ENCODE measurements around the gene SYNGAP1.
"Not testable (repeated sequence)": the region's sequence is repeated elsewhere in the genome, so short reads cannot be mapped to it uniquely, and the experiment has no call there.

SYNGAP1 gene

DNA sequence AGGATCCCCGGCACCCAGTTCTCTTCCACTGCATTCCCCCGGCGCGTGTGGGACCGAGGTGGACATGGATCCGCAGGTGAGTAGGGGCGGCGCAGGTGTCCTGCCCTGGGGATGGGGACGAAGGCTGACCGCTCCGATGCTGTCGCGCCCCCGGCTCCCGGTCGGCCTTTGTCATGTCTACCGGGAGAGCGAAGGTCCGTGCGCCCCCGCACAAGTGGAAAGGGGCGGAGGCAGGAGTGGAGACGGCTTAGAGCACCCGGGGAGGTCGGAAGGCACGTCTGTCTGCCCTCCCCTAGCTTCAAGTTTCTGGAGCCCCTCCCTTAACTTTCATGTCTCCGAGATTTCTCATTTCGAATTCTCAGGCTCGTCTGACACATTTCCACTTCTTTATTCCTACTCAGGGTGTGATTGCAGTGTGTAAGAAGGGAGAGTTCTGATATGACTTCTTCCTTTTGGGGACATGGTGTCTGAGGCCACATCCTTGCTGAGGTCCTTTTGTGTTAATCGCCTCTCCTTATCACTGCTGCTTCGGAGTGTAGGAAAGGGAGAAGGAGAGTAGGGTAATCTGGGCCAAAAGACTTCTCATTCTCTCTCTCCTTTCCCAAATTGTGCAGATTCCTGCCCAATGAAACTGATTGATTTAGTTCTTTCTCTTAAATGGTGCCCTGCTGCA, 27.8 kb upstream of the SYNGAP1 start:
- Histone ChIP-seq H3K4me2 (ENCODE audit: low read length) (peak overlapping the region; percentile 79), H2AFZ (peak overlapping the region; percentile 71), H3K36me3 (ENCODE audit: control insufficient read depth, insufficient read depth, low read length) (no peaks in the 10 kb centered on the region), H3K27ac (peak overlapping the region; percentile 94), H3K27me3 (ENCODE audit: control insufficient read depth, insufficient read depth, low read length) (no peaks in the 10 kb centered on the region), H3K4me1 (peaks cover 12% of the 10 kb centered on the region), H3K9me3 (ENCODE audit: control insufficient read depth, low read length) (no peaks in the 10 kb centered on the region), H3K4me3 (ENCODE audit: low read depth, low read length) (peak overlapping the region; percentile 47), H3K79me2 (no peaks in the 10 kb centered on the region), H3K9ac (no peak overlapping the region)
- TF ChIP-seq, protein P1, sequence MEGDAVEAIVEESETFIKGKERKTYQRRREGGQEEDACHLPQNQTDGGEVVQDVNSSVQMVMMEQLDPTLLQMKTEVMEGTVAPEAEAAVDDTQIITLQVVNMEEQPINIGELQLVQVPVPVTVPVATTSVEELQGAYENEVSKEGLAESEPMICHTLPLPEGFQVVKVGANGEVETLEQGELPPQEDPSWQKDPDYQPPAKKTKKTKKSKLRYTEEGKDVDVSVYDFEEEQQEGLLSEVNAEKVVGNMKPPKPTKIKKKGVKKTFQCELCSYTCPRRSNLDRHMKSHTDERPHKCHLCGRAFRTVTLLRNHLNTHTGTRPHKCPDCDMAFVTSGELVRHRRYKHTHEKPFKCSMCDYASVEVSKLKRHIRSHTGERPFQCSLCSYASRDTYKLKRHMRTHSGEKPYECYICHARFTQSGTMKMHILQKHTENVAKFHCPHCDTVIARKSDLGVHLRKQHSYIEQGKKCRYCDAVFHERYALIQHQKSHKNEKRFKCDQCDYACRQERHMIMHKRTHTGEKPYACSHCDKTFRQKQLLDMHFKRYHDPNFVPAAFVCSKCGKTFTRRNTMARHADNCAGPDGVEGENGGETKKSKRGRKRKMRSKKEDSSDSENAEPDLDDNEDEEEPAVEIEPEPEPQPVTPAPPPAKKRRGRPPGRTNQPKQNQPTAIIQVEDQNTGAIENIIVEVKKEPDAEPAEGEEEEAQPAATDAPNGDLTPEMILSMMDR (IDR thresholded peaks at IDR 0.05) = no peak

DNA sequence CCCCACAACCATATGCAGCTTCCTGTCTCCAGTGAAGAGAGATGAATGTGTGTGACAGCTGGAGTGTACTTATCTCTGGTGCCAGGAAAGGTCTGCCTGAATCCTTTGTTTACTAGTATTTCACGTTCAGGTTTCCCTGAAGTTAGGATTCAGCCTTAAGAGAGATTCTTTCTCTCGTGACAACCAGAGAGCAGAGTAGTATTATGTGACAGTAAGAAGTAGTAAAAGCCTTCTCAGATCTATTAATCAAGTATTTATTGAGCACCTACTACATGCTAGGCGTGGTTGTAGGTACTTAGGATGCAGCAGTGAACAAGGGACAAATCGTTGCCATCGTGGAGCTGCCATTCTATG, 27.3 kb upstream of the SYNGAP1 start:
- Histone ChIP-seq H3K9me3 (ENCODE audit: control insufficient read depth, low read length) (no peaks in the 10 kb centered on the region), H3K27me3 (ENCODE audit: control insufficient read depth, insufficient read depth, low read length) (no peaks in the 10 kb centered on the region), H3K79me2 (no peaks in the 10 kb centered on the region), H3K4me2 (ENCODE audit: low read length) (peak overlapping the region; percentile 79), H3K36me3 (ENCODE audit: control insufficient read depth, insufficient read depth, low read length) (no peaks in the 10 kb centered on the region), H3K9ac (no peak overlapping the region), H3K4me3 (ENCODE audit: low read depth, low read length) (no peak overlapping the region), H3K4me1 (peaks cover 12% of the 10 kb centered on the region), H3K27ac (no peak overlapping the region), H2AFZ (peak overlapping the region; percentile 71)
- TF ChIP-seq, protein P1 (IDR thresholded peaks at IDR 0.05) = no peak

DNA sequence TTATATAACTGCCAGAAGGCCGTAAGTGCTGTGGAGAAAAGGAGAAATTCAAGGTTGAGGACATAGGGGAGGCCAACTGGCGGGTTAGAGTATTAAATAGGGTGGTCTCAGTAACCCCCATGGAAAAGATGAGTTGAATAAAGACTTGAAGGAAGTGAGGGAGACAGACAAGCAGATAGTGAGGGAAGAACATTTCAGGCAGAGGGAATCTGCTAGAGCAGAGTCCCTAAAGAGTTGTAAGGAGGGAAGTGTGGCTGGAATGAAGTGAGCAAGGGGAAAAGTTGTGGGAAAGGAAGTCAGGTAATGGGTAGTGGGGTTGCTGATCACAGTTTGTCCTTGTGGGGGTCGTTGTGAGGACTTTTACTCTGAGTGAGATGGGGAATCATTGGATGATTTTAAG, 26.9 kb upstream of the SYNGAP1 start:
- no peak overlapping the region for H3K9ac ChIP-seq
- H3K79me2 ChIP-seq = no peaks in the 10 kb centered on the region
- no peaks in the 10 kb centered on the region for H3K9me3 ChIP-seq (ENCODE audit: control insufficient read depth, low read length)
- no peak overlapping the region for H3K4me2 ChIP-seq (ENCODE audit: low read length)
- H3K4me3 ChIP-seq (ENCODE audit: low read depth, low read length) = no peak overlapping the region
- no peaks in the 10 kb centered on the region for H3K27me3 ChIP-seq (ENCODE audit: control insufficient read depth, insufficient read depth, low read length)
- no peak overlapping the region for H3K27ac ChIP-seq
- H3K36me3 ChIP-seq (ENCODE audit: control insufficient read depth, insufficient read depth, low read length) = no peaks in the 10 kb centered on the region
- H3K4me1 ChIP-seq = peaks cover 12% of the 10 kb centered on the region
- TF ChIP-seq, protein P1 (IDR thresholded peaks at IDR 0.05) = no peak
- no peak overlapping the region for H2AFZ ChIP-seq

DNA sequence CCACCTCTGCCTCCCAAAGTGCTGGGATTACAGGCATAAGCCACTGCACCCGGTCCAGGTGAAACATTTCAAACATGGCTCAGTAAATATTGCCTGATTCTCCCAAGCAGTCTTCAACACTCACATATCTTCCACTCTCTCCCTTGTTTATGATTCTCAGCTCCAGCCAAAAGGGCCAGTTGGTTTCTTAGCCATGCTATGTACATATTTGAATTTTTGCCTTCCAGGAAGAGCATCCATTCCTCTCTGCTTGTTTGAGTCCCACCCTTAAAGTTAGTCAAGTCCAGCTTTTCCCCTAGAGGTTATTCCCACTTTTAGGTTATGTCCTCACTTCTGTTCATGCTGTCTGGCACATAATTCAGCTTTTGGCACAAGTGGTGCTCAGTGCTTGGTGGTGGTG, 22.3 kb upstream of the SYNGAP1 start:
- Histone ChIP-seq H3K27ac (no peak overlapping the region), H3K79me2 (no peaks in the 10 kb centered on the region), H2AFZ (no peak overlapping the region), H3K4me3 (ENCODE audit: low read depth, low read length) (no peak overlapping the region), H3K9me3 (ENCODE audit: control insufficient read depth, low read length) (no peaks in the 10 kb centered on the region), H3K27me3 (ENCODE audit: control insufficient read depth, insufficient read depth, low read length) (no peaks in the 10 kb centered on the region), H3K36me3 (ENCODE audit: control insufficient read depth, insufficient read depth, low read length) (no peaks in the 10 kb centered on the region), H3K9ac (no peak overlapping the region), H3K4me2 (ENCODE audit: low read length) (no peak overlapping the region), H3K4me1 (no peaks in the 10 kb centered on the region)
- TF ChIP-seq, protein P1 (IDR thresholded peaks at IDR 0.05) = no peak

DNA sequence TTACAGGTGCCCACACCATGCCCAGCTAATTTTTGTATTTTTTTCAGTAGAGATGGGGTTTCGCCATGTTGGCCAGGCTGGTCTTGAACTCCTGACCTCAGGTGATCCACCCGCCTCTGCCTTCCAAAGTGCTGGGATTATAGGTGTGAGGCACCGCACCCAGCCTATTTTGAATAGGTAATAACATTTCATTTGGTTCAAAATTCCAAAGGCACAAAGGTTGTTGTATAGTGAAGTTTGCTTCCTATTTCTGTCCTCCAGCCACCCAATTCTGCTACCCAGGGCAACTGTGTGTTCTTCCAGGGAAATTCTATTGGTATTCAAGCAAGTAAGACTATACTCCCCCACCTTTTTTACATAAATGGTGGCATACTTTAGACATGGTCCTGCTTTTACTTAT, 21.3 kb upstream of the SYNGAP1 start:
- not testable (repeated sequence) for H3K79me2 ChIP-seq; H3K4me3 ChIP-seq (ENCODE audit: low read depth, low read length); H3K9me3 ChIP-seq (ENCODE audit: control insufficient read depth, low read length); H3K9ac ChIP-seq; H3K36me3 ChIP-seq (ENCODE audit: control insufficient read depth, insufficient read depth, low read length); H2AFZ ChIP-seq; H3K27me3 ChIP-seq (ENCODE audit: control insufficient read depth, insufficient read depth, low read length); H3K4me1 ChIP-seq; H3K4me2 ChIP-seq (ENCODE audit: low read length); H3K27ac ChIP-seq

DNA sequence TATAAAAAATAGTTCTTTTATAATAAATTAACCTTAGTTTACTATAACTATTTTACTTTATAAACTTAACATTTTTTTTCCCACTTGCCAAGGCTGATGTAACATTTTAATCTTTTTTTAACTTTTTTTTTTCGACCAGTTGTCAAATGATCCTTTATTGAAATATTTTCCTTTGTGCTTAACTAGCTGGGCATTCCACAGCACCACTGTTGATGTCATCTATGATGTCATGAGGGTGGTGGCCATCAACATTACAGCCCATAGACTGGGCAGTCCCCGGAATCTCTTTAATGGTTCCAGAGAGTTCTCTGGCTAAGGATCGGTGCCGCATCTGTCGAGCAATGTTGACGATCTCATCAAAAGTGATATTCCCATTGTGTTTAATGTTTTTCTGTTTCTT, 20.0 kb upstream of the SYNGAP1 start:
- H3K27ac ChIP-seq; H3K9me3 ChIP-seq (ENCODE audit: control insufficient read depth, low read length); H3K27me3 ChIP-seq (ENCODE audit: control insufficient read depth, insufficient read depth, low read length); H3K4me2 ChIP-seq (ENCODE audit: low read length); H3K4me3 ChIP-seq (ENCODE audit: low read depth, low read length); H3K79me2 ChIP-seq; H3K9ac ChIP-seq; H2AFZ ChIP-seq; H3K36me3 ChIP-seq (ENCODE audit: control insufficient read depth, insufficient read depth, low read length); H3K4me1 ChIP-seq: not testable (repeated sequence)
